Endothelial cell of umbilical vein (primary cell): ENCODE results near the gene HENMT1. TPM values are rescaled to one million over a fixed set of nuclear protein-coding genes. Genes with fewer than 3 reads are reported as not detected.

ENCODE experiments used
- BruUV-seq: library from RNA; stranded (reverse); fragments of 400-500 nt; replicated peaks from 2 replicates; lab custom pipeline; 2021; lab: Mats Ljungman, UMichigan
- CTCF ChIA-PET: fragments of 300-600, 350-600 bp; sonication (Branson Sonifier 250); formaldehyde crosslinking; loops from one replicate; lab custom pipeline; 2021; ENCODE audit warnings: antibody characterized with exemption, inconsistent platforms; lab: Charles Lee
- POLR2A ChIA-PET: fragments of 300-600, 350-600 bp; sonication (Branson Sonifier 250); formaldehyde crosslinking; loops from one replicate; lab custom pipeline; 2021; ENCODE audit warnings: antibody characterized with exemption, inconsistent platforms; lab: Charles Lee
- DNase-seq: peaks from one replicate; pipeline ENCODE4 v3.0.0-alpha.2; 2011; ENCODE audit warnings: low read depth, low spot score
- FAIRE-seq: peaks from 2 replicates; lab custom pipeline; 2011; peaks lifted over from hg19 to GRCh38; lab: Jason Lieb, UNC
- H2AFZ ChIP-seq: 2 replicates; pipeline ENCODE4 v1.6.0; 2012; ENCODE audit warnings: low read depth, low read length, control low read depth, inconsistent platforms
- H3K27ac ChIP-seq: 2 replicates; pipeline ENCODE4 v1.5.1; 2011; ENCODE audit warnings: low read depth, mild to moderate bottlenecking, control low read depth, low read length, moderate library complexity; ENCODE audit not compliant: insufficient read depth
- H3K27me3 ChIP-seq, 2 experiments: 2 replicates each; pipeline versions ENCODE4 v1.6.0 to v1.6.1; 2011; ENCODE audit warnings: low read length in 2 of 2, mixed read lengths in 1 of 2; ENCODE audit not compliant: control insufficient read depth in 2 of 2, insufficient read depth in 2 of 2
- H3K36me3 ChIP-seq, 2 experiments: 2 replicates in 1 of 2; 3 replicates in 1 of 2; pipeline ENCODE4 v1.5.1; 2011; ENCODE audit warnings: low read length in 2 of 2, mild to moderate bottlenecking in 1 of 2, moderate library complexity in 1 of 2; ENCODE audit not compliant: control insufficient read depth in 2 of 2, insufficient read depth in 2 of 2; ENCODE audit errors: extremely low read depth in 1 of 2
- H3K4me1 ChIP-seq: 3 replicates; pipeline ENCODE4 v1.5.1; 2011; ENCODE audit warnings: mild to moderate bottlenecking, low read length; ENCODE audit not compliant: control insufficient read depth, insufficient read depth; ENCODE audit errors: extremely low read depth
- H3K4me2 ChIP-seq: 2 replicates; pipeline ENCODE4 v1.6.1; 2011; ENCODE audit warnings: low read length, control low read depth, mixed read lengths; ENCODE audit not compliant: insufficient read depth
- H3K4me3 ChIP-seq, 3 experiments: fragments of 200-600 bp in 1 of 3; sonication (generic), shearing (Covaris generic) in 1 of 3; replicated peaks in 1 of 3; 2 replicates each; pipeline ENCODE4 v1.5.1; 2011 to 2016; ENCODE audit warnings: control low read depth in 3 of 3, low read length in 3 of 3, mild to moderate bottlenecking in 2 of 3, inconsistent platforms in 1 of 3, low read depth in 1 of 3, moderate library complexity in 1 of 3; ENCODE audit not compliant: insufficient read depth in 1 of 3
- H3K79me2 ChIP-seq: 2 replicates; pipeline ENCODE4 v1.6.0; 2012; ENCODE audit warnings: low read length, inconsistent platforms; ENCODE audit not compliant: control insufficient read depth, insufficient read depth
- H3K9ac ChIP-seq: replicated peaks from 2 replicates; pipeline ENCODE3; 2011; ENCODE audit warnings: low read length, control low read depth; ENCODE audit not compliant: insufficient read depth; ENCODE audit errors: extremely low read depth
- H3K9me1 ChIP-seq: replicated peaks from 3 replicates; pipeline ENCODE4 v1.6.0; 2011; ENCODE audit warnings: mild to moderate bottlenecking, low read length; ENCODE audit not compliant: control insufficient read depth, insufficient read depth; ENCODE audit errors: extremely low read depth
- H3K9me3 ChIP-seq: replicated peaks from 2 replicates; pipeline ENCODE4 v1.5.1; 2012; ENCODE audit warnings: low read length, inconsistent platforms; ENCODE audit not compliant: control insufficient read depth, insufficient read depth
- H4K20me1 ChIP-seq: replicated peaks from 2 replicates; pipeline ENCODE3; 2011; ENCODE audit warnings: mild to moderate bottlenecking, low read length; ENCODE audit not compliant: control insufficient read depth, insufficient read depth; ENCODE audit errors: extremely low read depth
- EZH2 ChIP-seq: IDR thresholded peaks from 2 replicates; pipeline ENCODE4 v1.6.1; 2012; ENCODE audit warnings: borderline replicate concordance, low read depth, mild to moderate bottlenecking, moderate library complexity, low read length, inconsistent platforms; ENCODE audit not compliant: severe bottlenecking
- FOS ChIP-seq: IDR thresholded peaks from 2 replicates; pipeline ENCODE4 v1.6.1; 2011; ENCODE audit warnings: mild to moderate bottlenecking, low read length, moderate library complexity, borderline replicate concordance; ENCODE audit not compliant: insufficient read depth
- GATA2 ChIP-seq: IDR thresholded peaks from 2 replicates; pipeline ENCODE4 v1.7.0; 2011; ENCODE audit warnings: low read depth, mild to moderate bottlenecking, moderate library complexity, mixed read lengths, low read length; ENCODE audit not compliant: insufficient read length, insufficient read depth
- JUN ChIP-seq: IDR thresholded peaks from 2 replicates; pipeline ENCODE4 v1.6.1; 2011; ENCODE audit warnings: borderline replicate concordance, low read depth; ENCODE audit not compliant: insufficient read length, insufficient read depth
- MYC ChIP-seq: IDR thresholded peaks from one replicate; pipeline ENCODE4 v1.6.1; 2011; ENCODE audit warnings: mild to moderate bottlenecking, low read depth, low read length
- POLR2A ChIP-seq: IDR thresholded peaks from 2 replicates; pipeline ENCODE4 v1.6.1; 2012; ENCODE audit warnings: low read depth, mild to moderate bottlenecking, control low read depth, low read length
- POLR2AphosphoS5 ChIP-seq: IDR thresholded peaks from 2 replicates; pipeline ENCODE4 v1.6.1; 2012; ENCODE audit warnings: low read depth, mild to moderate bottlenecking, control low read depth, low read length, moderate library complexity; ENCODE audit not compliant: insufficient read depth
- dilution Hi-C: fragments of 300-500 bp; cut with MboI; formaldehyde crosslinking; loops from one replicate; pipeline ENCODE4 v1.15.0; 2019; ENCODE audit warnings: low sequenced_read_pairs; ENCODE audit not compliant: extremely low pct_ligation_motif_present
- intact Hi-C: fragments of 100-400 bp; cut with micrococcal nuclease; formaldehyde crosslinking; loops from one replicate; pipeline ENCODE4 v1.10.0; 2022
- polyA plus RNA-seq, 4 experiments: library from polyadenylated mRNA; depleted of rRNA in 3 of 4; stranded (reverse) in 3 of 4; unstranded in 1 of 4; fragments of >200 nt; gene quantifications; 2 replicates each; pipeline versions ENCODE4 v1.2.1 to v1.2.3, GENCODE V29; 2011 to 2012; ENCODE audit warnings: missing spikeins in 1 of 4
- total RNA-seq: library from RNA; stranded (reverse); gene quantifications from 2 replicates; pipeline ENCODE4 v1.2.3, GENCODE V29; 2021
- TF ChIP-seq, protein P1 (sequence below): IDR thresholded peaks from 2 replicates; pipeline ENCODE4 v1.6.1; 2011; ENCODE audit not compliant: insufficient read depth, insufficient read length
- TF ChIP-seq, protein P2 (sequence below), 2 donors: IDR thresholded peaks; 1 replicate in 1 of 2; 2 replicates in 1 of 2; pipeline ENCODE4 v1.5.1; 2011; ENCODE audit warnings: low read length in 2 of 2, mild to moderate bottlenecking in 2 of 2, moderate library complexity in 2 of 2, control low read depth in 1 of 2, inconsistent platforms in 1 of 2, low read depth in 1 of 2; ENCODE audit not compliant: insufficient read depth in 1 of 2; ENCODE audit errors: extremely low read depth in 1 of 2

The HENMT1 gene
- total and polyA plus RNA-seq, 2 donors (not counting 3 experiments of a cell fraction or from before 2014, with no cell fraction given): 4.4 to 4.5 TPM

DNA sequence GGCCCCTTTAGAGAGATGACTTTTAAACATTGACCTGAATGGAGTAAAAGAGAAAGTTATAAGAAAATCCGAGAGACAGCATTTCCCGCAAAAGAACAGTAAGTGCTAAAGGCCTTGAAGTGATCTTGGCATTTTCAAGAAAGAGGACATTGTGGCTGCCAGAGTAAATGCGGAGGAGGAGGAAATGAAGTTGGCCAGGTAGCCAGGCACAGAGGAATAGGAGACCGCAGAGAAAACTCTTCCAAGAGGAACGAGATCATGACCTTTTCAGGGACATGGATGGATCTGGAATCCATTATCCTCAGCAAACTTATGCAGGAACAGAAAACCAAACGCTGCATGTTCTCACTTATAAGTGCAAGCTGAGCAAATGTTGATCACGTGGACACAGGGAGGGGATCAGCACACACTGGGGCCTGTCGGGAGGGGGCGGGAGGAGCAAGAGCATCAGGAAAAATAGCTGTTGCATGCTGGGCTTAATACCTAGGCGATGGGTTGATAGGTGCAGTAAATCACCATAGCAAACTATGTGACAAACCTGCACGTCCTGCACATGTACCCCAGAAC lies 51.3 kb downstream of the HENMT1 start:
- Histone ChIP-seq H3K9me3 (no peaks in the 10 kb centered on the region), H3K9ac (no peak overlapping the region), H2AFZ (no peak overlapping the region), H3K4me3 (no peak overlapping the region), H3K79me2 (no peaks in the 10 kb centered on the region), H3K27me3 (no peaks in the 10 kb centered on the region), H3K4me2 (no peak overlapping the region), H3K4me1 (peaks cover 4% of the 10 kb centered on the region), H3K36me3 (no peaks in the 10 kb centered on the region), H3K27ac (no peak overlapping the region), H4K20me1 (no peaks in the 10 kb centered on the region), H3K9me1 (no peaks in the 10 kb centered on the region)
- intact Hi-C loops (no loop called here), dilution Hi-C loops (no loop called here)
- FAIRE-seq: no peak
- ChIA-PET CTCF (no interaction called here), POLR2A (no interaction called here)
- no peak for DNase-seq
- TF ChIP-seq MYC (no peak), EZH2 (no peak), POLR2AphosphoS5 (no peak), POLR2A (no peak), GATA2 (no peak), FOS (no peak), JUN (no peak)
- TF ChIP-seq, protein P1, sequence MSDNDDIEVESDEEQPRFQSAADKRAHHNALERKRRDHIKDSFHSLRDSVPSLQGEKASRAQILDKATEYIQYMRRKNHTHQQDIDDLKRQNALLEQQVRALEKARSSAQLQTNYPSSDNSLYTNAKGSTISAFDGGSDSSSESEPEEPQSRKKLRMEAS: no peak
- TF ChIP-seq, protein P2, sequence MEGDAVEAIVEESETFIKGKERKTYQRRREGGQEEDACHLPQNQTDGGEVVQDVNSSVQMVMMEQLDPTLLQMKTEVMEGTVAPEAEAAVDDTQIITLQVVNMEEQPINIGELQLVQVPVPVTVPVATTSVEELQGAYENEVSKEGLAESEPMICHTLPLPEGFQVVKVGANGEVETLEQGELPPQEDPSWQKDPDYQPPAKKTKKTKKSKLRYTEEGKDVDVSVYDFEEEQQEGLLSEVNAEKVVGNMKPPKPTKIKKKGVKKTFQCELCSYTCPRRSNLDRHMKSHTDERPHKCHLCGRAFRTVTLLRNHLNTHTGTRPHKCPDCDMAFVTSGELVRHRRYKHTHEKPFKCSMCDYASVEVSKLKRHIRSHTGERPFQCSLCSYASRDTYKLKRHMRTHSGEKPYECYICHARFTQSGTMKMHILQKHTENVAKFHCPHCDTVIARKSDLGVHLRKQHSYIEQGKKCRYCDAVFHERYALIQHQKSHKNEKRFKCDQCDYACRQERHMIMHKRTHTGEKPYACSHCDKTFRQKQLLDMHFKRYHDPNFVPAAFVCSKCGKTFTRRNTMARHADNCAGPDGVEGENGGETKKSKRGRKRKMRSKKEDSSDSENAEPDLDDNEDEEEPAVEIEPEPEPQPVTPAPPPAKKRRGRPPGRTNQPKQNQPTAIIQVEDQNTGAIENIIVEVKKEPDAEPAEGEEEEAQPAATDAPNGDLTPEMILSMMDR (IDR thresholded peaks at IDR 0.05; ENCODE audit: extremely low read depth in 1 of 2, insufficient read depth in 1 of 2, low read depth in 1 of 2, low read length in 2 of 2): no peak
- BruUV-seq: no TSS peak
